ENCODE data around the gene ABCC1.

ABCC1 gene

GRCh38 chr16:16106466-16106865 lies 157.1 kb downstream of the ABCC1 start:
- Histone ChIP-seq H3K4me3 (ENCODE audit: low read depth, low read length) (no peak overlapping the region), H3K27ac (ENCODE audit: extremely low read depth, low read depth, low read length) (no peak overlapping the region), H3K4me1 (ENCODE audit: control insufficient read depth, insufficient read depth, low read length) (no peaks in the 10 kb centered on the region), H3K36me3 (ENCODE audit: control insufficient read depth in 2 of 2, insufficient read depth in 1 of 2, low read length in 2 of 2) (peaks cover 13 to 68% of the 10 kb centered on the region in 2 experiments; a peak in 2 of 3 replicates), H3K9me3 (ENCODE audit: control insufficient read depth, insufficient read depth, low read depth, low read length) (no peaks in the 10 kb centered on the region)
- TF ChIP-seq ZNF704 (tag by site-specific recombination; IDR thresholded peaks at IDR 0.05): no peak
- no peak for TF ChIP-seq KLF9 (tag by site-specific recombination; IDR thresholded peaks at IDR 0.05; ENCODE audit: low read depth)
- TF ChIP-seq ZNF571 (tag by site-specific recombination; IDR thresholded peaks at IDR 0.05): no peak
- no peak for TF ChIP-seq ZNF776 (tag by site-specific recombination; IDR thresholded peaks at IDR 0.05; ENCODE audit: borderline replicate concordance)
- TF ChIP-seq RBAK (tag by site-specific recombination; IDR thresholded peaks at IDR 0.05): no peak
- no peak for TF ChIP-seq TSHZ1 (tag by site-specific recombination; IDR thresholded peaks at IDR 0.05; ENCODE audit: borderline replicate concordance)
- no peak for TF ChIP-seq ZNF510 (tag by site-specific recombination; IDR thresholded peaks at IDR 0.05; ENCODE audit: insufficient replicate concordance)
- no peak for TF ChIP-seq ZNF449 (tag by site-specific recombination; IDR thresholded peaks at IDR 0.05)
- TF ChIP-seq ZNF24 (tag by site-specific recombination; IDR thresholded peaks at IDR 0.05): no peak
- no peak for TF ChIP-seq ZNF10 (tag by site-specific recombination; IDR thresholded peaks at IDR 0.05)
- ChIA-PET POLR2A (no interaction called here), CTCF (interaction anchor here (0.7 kb wide), 1 partner anchor 8 kb away, joined by 3 read pairs; no protein-coding TSS in a partner anchor)

GRCh38 chr16:16107839-16108238 lies 158.4 kb downstream of the ABCC1 start:
- no peak for TF ChIP-seq ZNF701 (tag by site-specific recombination; IDR thresholded peaks at IDR 0.05)
- no peak for TF ChIP-seq ZNF76 (tag by site-specific recombination; IDR thresholded peaks at IDR 0.05; ENCODE audit: borderline replicate concordance, low read depth)
- no peak for TF ChIP-seq ZNF658 (tag by site-specific recombination; IDR thresholded peaks at IDR 0.05)
- TF ChIP-seq ZBTB48 (tag by site-specific recombination; IDR thresholded peaks at IDR 0.05): no peak
- no peak for TF ChIP-seq MZF1 (tag by site-specific recombination; IDR thresholded peaks at IDR 0.05; ENCODE audit: borderline replicate concordance)
- no peak for TF ChIP-seq SCRT2 (tag by site-specific recombination; IDR thresholded peaks at IDR 0.05)
- no peak for TF ChIP-seq ZNF664 (tag by site-specific recombination; IDR thresholded peaks at IDR 0.05)
- no peak for TF ChIP-seq ZNF555 (tag by site-specific recombination; conservative IDR thresholded peaks at IDR 0.05)
- TF ChIP-seq ZNF777 (tag by site-specific recombination; IDR thresholded peaks at IDR 0.05; ENCODE audit: borderline replicate concordance): no peak
- TF ChIP-seq ZNF629 (tag by site-specific recombination; IDR thresholded peaks at IDR 0.05): no peak
- no peak for TF ChIP-seq ZNF548 (tag by site-specific recombination; IDR thresholded peaks at IDR 0.05)
- TF ChIP-seq ZNF24 (tag by site-specific recombination; IDR thresholded peaks at IDR 0.05): no peak
- TF ChIP-seq GLIS2 (tag by site-specific recombination; IDR thresholded peaks at IDR 0.05): no peak
- Histone ChIP-seq H3K27ac (ENCODE audit: extremely low read depth, low read depth, low read length) (no peak overlapping the region), H3K9me3 (ENCODE audit: control insufficient read depth, insufficient read depth, low read depth, low read length) (no peaks in the 10 kb centered on the region), H3K4me1 (ENCODE audit: control insufficient read depth, insufficient read depth, low read length) (no peaks in the 10 kb centered on the region), H3K4me3 (ENCODE audit: low read depth, low read length) (no peak overlapping the region), H3K36me3 (ENCODE audit: control insufficient read depth in 2 of 2, insufficient read depth in 1 of 2, low read length in 2 of 2) (peaks cover 13 to 68% of the 10 kb centered on the region in 2 experiments; a peak in 2 of 3 replicates)
- ChIA-PET POLR2A (no interaction called here), CTCF (no interaction called here)
